ENCODE results near the gene ARID4A. TPM values are rescaled to one million over a fixed set of nuclear protein-coding genes. Genes with fewer than 3 reads are reported as not detected.

Gene ARID4A
- total and polyA plus RNA-seq, 9 of the 15 experiments (the other 6 are each of a cell fraction or from before 2014, with no cell fraction given): 2.4 to 11.5 (median 8.7) TPM

DNA sequence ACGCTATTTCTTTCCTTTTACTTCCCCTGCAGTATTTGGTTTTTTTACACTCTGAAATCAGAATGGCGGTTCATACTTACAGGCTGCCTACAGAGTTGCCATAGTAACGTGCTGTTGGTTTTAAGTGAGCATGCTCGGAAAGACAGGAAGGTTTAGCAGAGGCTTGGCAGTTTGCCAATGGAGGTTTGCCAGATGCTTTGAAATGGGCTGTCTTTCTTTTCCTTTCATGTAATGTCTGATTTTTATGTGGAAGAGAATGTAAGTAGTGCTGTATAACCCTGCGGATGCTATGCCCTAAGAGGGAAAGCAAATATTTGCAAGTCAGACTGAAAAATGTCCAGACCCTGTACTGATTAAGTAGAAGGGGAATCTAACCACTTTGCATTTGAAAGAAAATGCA is 32.8 kb downstream of the ARID4A start (continued):
- no peak for TF ChIP-seq NCOA2 (IDR thresholded peaks at IDR 0.05; ENCODE audit: partially characterized antibody in 2 of 2)
- no peak for TF ChIP-seq ARHGAP35 (IDR thresholded peaks at IDR 0.05; ENCODE audit: partially characterized antibody)
- peak; percentile 40 for TF ChIP-seq PKNOX1 (IDR thresholded peaks at IDR 0.05)
- TF ChIP-seq MTA2 (IDR thresholded peaks at IDR 0.05; ENCODE audit: low read depth): no peak
- no peak for TF ChIP-seq MIER1 (IDR thresholded peaks at IDR 0.05; ENCODE audit: low read depth)
- TF ChIP-seq TARDBP (IDR thresholded peaks at IDR 0.05): no peak
- TF ChIP-seq SOX6 (IDR thresholded peaks at IDR 0.05): no peak
- TF ChIP-seq TAF15 (IDR thresholded peaks at IDR 0.05; ENCODE audit: low read depth, low read length): no peak
- TF ChIP-seq RFX1 (IDR thresholded peaks at IDR 0.05): peak; percentile 98
- TF ChIP-seq ZSCAN32 (CRISPR knock-in tag; IDR thresholded peaks at IDR 0.05): no peak
- 0 out of 2 replicates have a peak, but pooled peaks have one; percentile 37 for TF ChIP-seq FOXJ3 (CRISPR knock-in tag; IDR thresholded peaks at IDR 0.05)
- TF ChIP-seq MXI1 (IDR thresholded peaks at IDR 0.05; ENCODE audit: low read depth, low read length): peak; percentile 68; the same call in 1 of the 2 replicates
- no peak for TF ChIP-seq SIX5 (IDR thresholded peaks at IDR 0.05; ENCODE audit: borderline replicate concordance in 1 of 2, insufficient read depth in 1 of 2, low read depth in 1 of 2, low read length in 2 of 2)
- no peak for TF ChIP-seq HIVEP1 (CRISPR knock-in tag; IDR thresholded peaks at IDR 0.05)
- TF ChIP-seq, protein P1, sequence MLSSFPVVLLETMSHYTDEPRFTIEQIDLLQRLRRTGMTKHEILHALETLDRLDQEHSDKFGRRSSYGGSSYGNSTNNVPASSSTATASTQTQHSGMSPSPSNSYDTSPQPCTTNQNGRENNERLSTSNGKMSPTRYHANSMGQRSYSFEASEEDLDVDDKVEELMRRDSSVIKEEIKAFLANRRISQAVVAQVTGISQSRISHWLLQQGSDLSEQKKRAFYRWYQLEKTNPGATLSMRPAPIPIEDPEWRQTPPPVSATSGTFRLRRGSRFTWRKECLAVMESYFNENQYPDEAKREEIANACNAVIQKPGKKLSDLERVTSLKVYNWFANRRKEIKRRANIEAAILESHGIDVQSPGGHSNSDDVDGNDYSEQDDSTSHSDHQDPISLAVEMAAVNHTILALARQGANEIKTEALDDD (IDR thresholded peaks at IDR 0.05): no peak
- peak in 1 of 2 experiments; percentile 31; a peak in 2 of 4 replicates for TF ChIP-seq NRF1 (conservative IDR thresholded peaks at IDR 0.05 in 1 of 2, IDR thresholded peaks at IDR 0.05 in 1 of 2)
- TF ChIP-seq SRF (CRISPR knock-in tag; IDR thresholded peaks at IDR 0.05): no peak
- no peak for TF ChIP-seq ZNF232 (CRISPR knock-in tag; IDR thresholded peaks at IDR 0.05)
- TF ChIP-seq MED1 (CRISPR knock-in tag; IDR thresholded peaks at IDR 0.05; ENCODE audit: borderline replicate concordance): no peak
- TF ChIP-seq MLLT1 (IDR thresholded peaks at IDR 0.05): no peak
- no peak for TF ChIP-seq ZNF707 (CRISPR knock-in tag; conservative IDR thresholded peaks at IDR 0.05)
- TF ChIP-seq TCF7 (IDR thresholded peaks at IDR 0.05; ENCODE audit: borderline replicate concordance): no peak
- no peak for TF ChIP-seq CBFB (CRISPR knock-in tag; IDR thresholded peaks at IDR 0.05)
- TF ChIP-seq ZNF583 (CRISPR knock-in tag; IDR thresholded peaks at IDR 0.05): no peak
- TF ChIP-seq PTRF (tag; IDR thresholded peaks at IDR 0.05): no peak
- TF ChIP-seq CAMTA2 (CRISPR knock-in tag; conservative IDR thresholded peaks at IDR 0.05): no peak
- no peak for TF ChIP-seq TEAD1 (CRISPR knock-in tag; IDR thresholded peaks at IDR 0.05)
- TF ChIP-seq JUND (IDR thresholded peaks at IDR 0.05; ENCODE audit: borderline replicate concordance, low read depth, low read length): no peak
- no peak for TF ChIP-seq JUND (tag; IDR thresholded peaks at IDR 0.05; ENCODE audit: borderline replicate concordance, low read depth, low read length)
- no peak for TF ChIP-seq NBN (IDR thresholded peaks at IDR 0.05; ENCODE audit: low read depth)
- TF ChIP-seq ZNF766 (CRISPR knock-in tag; conservative IDR thresholded peaks at IDR 0.05): peak; percentile 78
